HG02870 (cell line): ENCODE results near the gene MINAR2.

Source experiments
- ATAC-seq: cut with Tn5 transposase; IDR thresholded peaks from one replicate; pipeline ENCODE4 v1.9.1; 2021; ENCODE audit warnings: mild to moderate bottlenecking, moderate library complexity; ENCODE audit not compliant: unreplicated experiment

Gene MINAR2, protein sequence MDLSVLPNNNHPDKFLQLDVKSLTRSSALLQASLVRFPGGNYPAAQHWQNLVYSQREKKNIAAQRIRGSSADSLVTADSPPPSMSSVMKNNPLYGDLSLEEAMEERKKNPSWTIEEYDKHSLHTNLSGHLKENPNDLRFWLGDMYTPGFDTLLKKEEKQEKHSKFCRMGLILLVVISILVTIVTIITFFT

GRCh38 chr5:129747572-129748407 is at the start of gene MINAR2:
Gene MINAR2 (plus strand): TSS chr5:129748094. CDS start chr5:129748191, 97 bp downstream.
- no peak for ATAC-seq

DNA sequence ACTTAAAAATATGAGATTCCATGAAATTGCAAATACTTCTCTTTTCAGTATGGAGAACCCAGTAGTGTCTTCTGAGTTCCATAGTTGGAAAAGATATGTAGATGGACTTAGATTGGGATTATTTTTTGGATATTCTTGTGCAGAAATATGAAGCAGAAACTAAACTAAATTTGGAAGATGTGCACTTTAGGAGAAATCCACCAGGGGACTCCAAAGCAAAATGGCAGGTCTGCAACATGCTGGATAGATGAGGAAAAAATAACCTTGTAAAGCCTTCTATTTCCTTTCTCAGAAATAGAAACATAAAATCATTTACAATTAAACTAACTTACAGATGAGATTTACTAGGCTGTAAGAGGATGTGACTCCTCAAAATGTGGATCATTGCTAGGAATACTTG is 49.2 kb upstream of the MINAR2 start:
- no peak for ATAC-seq

DNA sequence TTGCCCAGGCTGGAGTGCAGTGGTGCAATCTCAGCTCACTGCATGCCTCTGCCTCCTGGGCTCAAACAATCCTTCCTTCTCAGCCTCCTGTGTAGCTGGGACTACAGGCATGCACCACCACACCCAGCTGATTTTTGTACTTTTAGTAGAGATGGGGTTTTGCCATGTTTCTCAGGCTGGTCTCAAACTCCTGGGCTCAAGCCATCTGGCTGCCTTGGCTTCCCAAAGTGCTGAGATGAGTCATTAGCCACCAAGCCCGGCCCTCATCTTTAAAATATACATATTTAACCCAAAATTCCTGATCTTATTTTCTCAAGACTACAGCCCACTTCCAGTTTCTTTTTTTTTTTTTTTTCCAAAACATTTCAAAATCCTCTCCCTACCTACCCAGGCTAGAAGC is 31.7 kb upstream of the MINAR2 start:
- no peak for ATAC-seq

- no peak for ATAC-seq
These were observed 31.2 kb upstream of the MINAR2 start for GRCh38 chr5:129716651-129717050.

DNA sequence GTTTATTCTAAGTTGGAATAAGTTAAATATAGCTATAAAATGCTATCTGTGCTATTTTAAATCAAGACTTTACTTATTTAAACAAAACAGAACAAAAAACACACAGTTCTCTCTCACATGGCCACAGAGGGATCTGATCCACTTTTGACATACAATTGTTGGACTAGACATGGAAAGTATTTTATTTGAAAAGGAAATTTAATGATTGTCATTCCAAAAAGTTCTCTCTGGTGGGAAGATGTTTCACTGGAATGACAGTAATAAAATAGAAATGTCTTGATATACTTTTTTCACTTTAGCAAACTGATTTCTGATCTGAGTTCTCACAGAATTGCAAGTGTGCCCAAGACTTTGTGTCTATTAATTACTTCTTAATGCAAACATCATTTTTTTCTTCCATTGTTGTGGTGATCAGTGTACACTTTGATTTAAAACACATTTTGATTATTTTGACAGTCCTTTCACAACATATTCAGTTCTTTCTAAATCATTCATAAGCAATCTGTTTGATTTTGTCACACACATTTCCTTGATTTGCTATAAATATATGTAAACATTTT is 30.1 kb upstream of the MINAR2 start:
- no peak for ATAC-seq

GRCh38 chr5:129718471-129719090 is 29.3 kb upstream of the MINAR2 start:
- ATAC-seq: no peak

GRCh38 chr5:129724222-129724621 is 23.7 kb upstream of the MINAR2 start:
- ATAC-seq: no peak

DNA sequence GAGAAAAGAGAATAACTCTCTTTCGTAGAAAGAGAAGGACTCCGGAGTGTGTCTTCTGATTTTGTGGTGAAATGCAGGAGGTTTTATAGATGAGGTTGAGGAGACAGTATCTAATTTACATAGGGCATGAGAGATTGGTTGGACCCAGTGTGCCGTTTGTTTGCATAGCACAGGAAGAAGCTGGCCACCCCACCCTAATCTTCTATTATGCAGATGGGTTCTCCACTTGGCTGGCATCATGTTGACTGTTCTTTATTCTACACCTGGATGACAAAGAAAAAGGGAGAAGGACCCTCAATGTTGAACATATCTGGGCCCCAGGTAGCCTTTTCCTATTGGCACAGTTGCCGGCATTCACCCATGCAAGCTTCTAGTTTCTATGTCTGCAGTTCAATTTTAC is 23.2 kb upstream of the MINAR2 start:
- no peak for ATAC-seq

- no peak for ATAC-seq
These were observed 8.1 kb upstream of the MINAR2 start for GRCh38 chr5:129739773-129740172.

DNA sequence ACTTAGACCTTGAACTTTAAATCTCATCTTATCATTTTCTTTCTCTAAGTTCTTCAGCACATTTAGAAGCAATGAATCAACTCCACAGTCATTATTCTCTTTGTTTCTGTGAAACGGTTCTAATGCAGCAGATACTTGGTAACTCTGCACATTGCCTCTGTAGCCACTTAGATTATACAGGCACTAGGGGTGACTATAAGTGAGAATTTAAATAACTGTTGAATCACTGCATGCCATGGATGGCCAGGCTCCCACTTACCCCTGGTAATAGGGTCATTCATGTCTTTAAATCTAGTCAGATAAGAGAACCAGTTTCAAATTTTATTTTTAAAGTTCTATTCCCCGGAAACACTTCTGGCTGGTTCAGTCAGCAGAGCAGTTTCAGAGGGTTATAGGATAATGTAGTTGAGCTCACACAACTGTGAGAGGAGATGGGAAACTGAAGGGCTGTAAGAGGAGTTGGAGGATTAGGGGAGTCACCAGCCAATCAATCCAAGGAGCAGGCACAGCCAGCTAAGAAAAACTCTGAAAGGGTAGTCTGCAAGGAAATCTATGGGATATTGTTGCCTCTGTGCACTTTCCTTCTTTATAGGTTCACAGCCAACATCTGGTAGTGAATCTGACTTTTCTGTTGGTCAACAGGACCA is 4.2 kb upstream of the MINAR2 start:
- no peak for ATAC-seq

DNA sequence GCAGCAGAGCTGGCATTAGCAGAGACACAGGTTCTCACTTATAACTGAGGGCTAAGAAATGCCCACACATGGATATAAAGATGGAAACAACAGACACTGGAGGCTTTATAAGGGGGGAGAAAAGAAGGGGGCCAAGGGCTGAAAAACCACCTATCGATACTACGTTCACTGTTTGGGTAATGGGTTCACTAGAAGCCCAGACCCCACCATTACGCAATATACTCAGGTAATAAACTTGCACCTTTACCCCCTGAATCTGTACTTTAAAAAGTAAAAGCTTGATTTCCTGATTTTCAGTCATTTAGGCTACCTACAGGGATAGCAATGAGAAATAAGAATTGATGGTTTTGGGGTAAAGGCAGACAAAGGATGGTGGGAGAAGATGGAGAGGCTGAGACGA is 1.9 kb upstream of the MINAR2 start:
- ATAC-seq: no peak

- ATAC-seq: no peak
These were observed 1.0 kb upstream of the MINAR2 start for GRCh38 chr5:129746876-129747275.

GRCh38 chr5:129748913-129749880 is 1.3 kb downstream of the MINAR2 start:
- no peak for ATAC-seq

DNA sequence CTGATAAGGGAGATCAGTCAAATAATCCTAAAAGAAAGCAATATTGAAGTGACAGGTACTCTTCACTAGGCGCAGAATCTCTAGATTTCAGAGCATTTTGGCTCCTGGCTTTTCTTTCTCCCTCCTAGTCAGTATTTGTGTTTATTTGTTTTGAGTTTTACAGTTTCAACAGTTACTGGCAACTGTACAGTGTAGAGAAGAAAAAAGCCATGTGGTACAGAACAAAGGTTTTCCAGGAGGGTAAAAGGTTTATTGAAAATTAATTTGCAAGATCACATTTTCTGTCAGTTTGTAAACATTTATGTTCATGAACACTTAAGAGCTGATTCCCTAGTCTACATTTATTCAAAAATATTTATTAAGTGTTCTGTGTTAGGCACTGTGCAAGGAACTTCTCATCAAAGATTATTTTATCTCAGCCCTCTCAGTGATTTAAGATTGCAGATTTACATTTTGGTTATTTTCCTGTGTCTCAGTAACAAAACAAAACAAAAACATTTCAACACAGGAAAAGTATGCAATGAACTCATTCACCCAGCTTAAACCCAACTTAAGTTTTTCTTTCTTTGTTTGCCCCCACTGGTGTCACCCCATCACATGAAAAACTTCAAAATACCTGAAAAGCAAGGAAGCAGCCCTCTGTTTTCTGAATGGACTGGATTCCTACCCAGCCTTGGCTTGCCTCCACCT is 12.9 kb downstream of the MINAR2 start:
- ATAC-seq: no peak

GRCh38 chr5:129763651-129764050 is 15.8 kb downstream of the MINAR2 start:
- no peak for ATAC-seq

DNA sequence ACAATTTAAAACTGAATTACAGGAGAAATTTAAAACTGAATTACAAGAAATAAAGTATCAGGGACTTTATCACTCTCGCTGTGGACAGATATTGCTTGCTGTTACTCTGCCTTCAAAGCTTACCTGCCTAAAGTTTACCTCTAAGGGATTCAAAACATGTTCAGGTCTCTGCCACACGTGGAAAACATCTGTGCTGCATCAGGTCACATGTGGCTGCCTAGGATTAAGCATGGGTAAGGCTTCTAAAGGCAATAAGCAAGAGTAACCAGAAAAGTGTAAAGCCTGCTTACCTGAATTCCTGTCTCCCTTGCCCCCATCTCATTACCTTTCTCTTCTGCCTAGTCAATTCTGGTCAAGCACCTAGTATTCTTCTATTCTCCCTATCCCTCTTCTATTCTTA is 18.9 kb downstream of the MINAR2 start:
- ATAC-seq: no peak

DNA sequence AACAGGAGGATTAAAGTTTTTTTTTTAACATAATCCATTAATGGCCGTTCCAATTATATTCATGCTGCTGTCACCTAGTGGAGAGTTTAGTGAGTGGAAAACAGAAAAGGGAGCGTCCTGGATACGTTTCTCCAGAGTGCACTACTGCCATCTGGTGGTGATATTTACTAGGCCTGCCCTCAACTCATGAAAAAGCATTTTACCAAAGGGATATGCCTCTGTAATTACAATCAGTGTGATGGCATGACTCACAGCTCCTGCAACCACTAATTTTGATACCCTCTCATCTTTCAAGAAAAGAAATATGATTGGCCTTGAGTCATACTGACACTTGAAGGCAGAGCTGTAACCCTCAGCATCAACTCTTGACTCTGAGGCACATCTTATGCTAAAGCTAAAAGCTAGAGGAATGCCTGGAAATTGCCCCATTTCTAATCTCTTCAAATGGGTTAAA is 20.1 kb downstream of the MINAR2 start:
- peak; percentile 94 for ATAC-seq

GRCh38 chr5:129768735-129769134 is 20.8 kb downstream of the MINAR2 start:
- no peak for ATAC-seq

DNA sequence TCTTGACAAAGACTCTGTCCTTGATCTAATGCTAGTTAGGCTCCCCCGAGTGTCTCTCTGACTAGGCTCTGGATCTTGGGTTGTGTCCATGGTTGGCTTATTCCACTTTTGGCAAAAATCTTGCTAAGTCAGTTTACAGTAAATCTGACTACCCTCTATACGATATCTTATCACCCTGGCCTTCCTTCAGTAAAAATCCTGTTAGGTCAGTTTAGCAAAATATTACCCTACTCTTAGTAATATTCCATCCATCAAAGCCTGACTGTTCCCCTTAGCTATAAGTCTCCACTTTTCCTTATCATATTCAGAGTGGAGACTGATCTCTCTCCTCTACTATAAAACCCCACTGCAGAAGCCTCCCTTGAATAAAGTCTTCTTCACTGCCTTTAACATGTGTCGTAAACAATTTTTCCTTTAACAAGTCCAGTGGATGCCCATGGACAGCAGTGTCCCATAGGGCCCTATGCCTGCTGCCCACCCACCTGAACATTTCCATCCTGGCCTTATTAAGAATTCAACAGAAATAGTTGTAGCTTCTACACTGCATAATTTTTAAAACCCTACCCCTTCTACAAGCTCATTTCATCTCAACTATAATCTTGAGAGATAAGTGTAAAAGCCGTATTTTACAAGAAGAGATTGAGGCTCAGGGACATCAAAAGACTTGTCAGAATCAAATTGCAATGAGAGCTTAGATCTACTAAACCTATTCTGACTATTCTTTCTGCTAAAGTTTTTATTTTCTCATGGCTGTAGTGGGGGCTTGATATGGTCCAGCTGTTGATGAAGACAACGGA is 22.3 kb downstream of the MINAR2 start:
- ATAC-seq: no peak
